GM18870 (cell line): ENCODE results near the gene MICAL3.

Experiments
- ATAC-seq: cut with Tn5 transposase; IDR thresholded peaks from one replicate; pipeline ENCODE4 v1.9.1; 2021; ENCODE audit warnings: moderate library complexity; ENCODE audit not compliant: unreplicated experiment

The MICAL3 gene

GRCh38 chr22:17804331-17805080, 219.9 kb downstream of the MICAL3 start:
- ATAC-seq, result no peak

- no peak for ATAC-seq
These were observed 220.6 kb downstream of the MICAL3 start for GRCh38 chr22:17803609-17804270.

GRCh38 chr22:17802822-17803221, 221.5 kb downstream of the MICAL3 start:
- ATAC-seq, result no peak

- no peak for ATAC-seq
These were observed 221.9 kb downstream of the MICAL3 start for GRCh38 chr22:17802411-17802810.

GRCh38 chr22:17797721-17798559, 226.4 kb downstream of the MICAL3 start:
- ATAC-seq, result peak; percentile 42

- no peak for ATAC-seq
These were observed 227.7 kb downstream of the MICAL3 start for GRCh38 chr22:17796695-17797094.

- ATAC-seq, result no peak
These were observed 228.5 kb downstream of the MICAL3 start for GRCh38 chr22:17795661-17796548.

- no peak for ATAC-seq
These were observed 229.4 kb downstream of the MICAL3 start for GRCh38 chr22:17794726-17795542.

GRCh38 chr22:17792854-17793434, 231.4 kb downstream of the MICAL3 start:
- no peak for ATAC-seq

- ATAC-seq, result no peak
These were observed 232.1 kb downstream of the MICAL3 start for GRCh38 chr22:17792299-17792698.

GRCh38 chr22:17791196-17791595, 233.2 kb downstream of the MICAL3 start:
- no peak for ATAC-seq

- ATAC-seq, result no peak
These were observed 234.8 kb downstream of the MICAL3 start for GRCh38 chr22:17789379-17790200.

- no peak for ATAC-seq
These were observed 235.6 kb downstream of the MICAL3 start for GRCh38 chr22:17788528-17789378.

GRCh38 chr22:17787716-17788330, 236.5 kb downstream of the MICAL3 start:
- no peak for ATAC-seq

GRCh38 chr22:17787241-17787640, 237.1 kb downstream of the MICAL3 start:
- no peak for ATAC-seq

GRCh38 chr22:17786435-17787161, 237.8 kb downstream of the MICAL3 start:
- no peak for ATAC-seq
